ENCODE measurements around the gene PCMTD2. TPM values are rescaled to one million over a fixed set of nuclear protein-coding genes. Genes with fewer than 3 reads are reported as not detected.

Gene PCMTD2
- total and polyA plus RNA-seq, 2 experiments from 2014 or later = 33.8 to 76.1 TPM

- Histone ChIP-seq H3K27ac (ENCODE audit: low read depth) (no peak overlapping the region), H4K20me1 (replicated peaks; ENCODE audit: insufficient read depth) (no peaks in the 10 kb centered on the region), H2AFZ (no peak overlapping the region), H3K27me3 (ENCODE audit: insufficient read depth) (no peaks in the 10 kb centered on the region), H3K4me2 (no peak overlapping the region), H3K79me2 (replicated peaks; ENCODE audit: insufficient read depth) (no peaks in the 10 kb centered on the region), H3K4me1 (ENCODE audit: insufficient read depth) (no peaks in the 10 kb centered on the region), H3K9me2 (ENCODE audit: insufficient read depth) (no peaks in the 10 kb centered on the region), H3F3A (replicated peaks; ENCODE audit: low read depth) (no peaks in the 10 kb centered on the region), H3K4me3 (no peak overlapping the region), H3K36me3 (ENCODE audit: insufficient read depth) (no peaks in the 10 kb centered on the region)
- no peak for TF ChIP-seq EZH2phosphoT487 (IDR thresholded peaks at IDR 0.05; ENCODE audit: unreplicated experiment)
- no peak for TF ChIP-seq ETS1 (IDR thresholded peaks at IDR 0.05)
- TF ChIP-seq NANOG (IDR thresholded peaks at IDR 0.05; ENCODE audit: borderline replicate concordance) = no peak
- no peak for TF ChIP-seq POLR2AphosphoS5 (IDR thresholded peaks at IDR 0.05; ENCODE audit: low read depth)
- TF ChIP-seq STAT1 (IDR thresholded peaks at IDR 0.05; ENCODE audit: unreplicated experiment) = no peak
- no peak for TF ChIP-seq CTCF (conservative IDR thresholded peaks at IDR 0.05; ENCODE audit: low read depth in 2 of 2)
- TF ChIP-seq ZNF114 (CRISPR knock-in tag; IDR thresholded peaks at IDR 0.05) = no peak
- no peak for TF ChIP-seq ZNF462 (CRISPR knock-in tag; IDR thresholded peaks at IDR 0.05)
- TF ChIP-seq CREB1 (CRISPR knock-in tag; IDR thresholded peaks at IDR 0.05; ENCODE audit: low read depth) = no peak
- no peak for TF ChIP-seq ZNF331 (CRISPR knock-in tag; IDR thresholded peaks at IDR 0.05; ENCODE audit: low read depth)
- no peak for TF ChIP-seq EZH2 (IDR thresholded peaks at IDR 0.05; ENCODE audit: low read depth, unreplicated experiment)
- no peak for TF ChIP-seq REST (IDR thresholded peaks at IDR 0.05; ENCODE audit: unreplicated experiment)
- no peak for TF ChIP-seq JUNB (IDR thresholded peaks at IDR 0.05; ENCODE audit: unreplicated experiment)
- Mint-ChIP-seq H3K4me3 (no peak overlapping the region), H3K9me3 (no peaks in the 10 kb centered on the region), H3K27ac (no peak overlapping the region), H3K27me3 (ENCODE audit: insufficient read depth, low read depth, poor library complexity) (no peaks in the 10 kb centered on the region), H3K4me1 (peaks cover 8% of the 10 kb centered on the region; the same call in 2 of the 3 replicates), H3K36me3 (ENCODE audit: low read depth) (no peaks in the 10 kb centered on the region)
- DNase-seq (ENCODE audit: low spot score) = no peak
- no peak for ATAC-seq
Observed at GRCh38 chr20:64214113-64214512, 41.4 kb upstream of the PCMTD2 start.
